Measurements from ENCODE around the gene ERAS.

Gene ERAS

GRCh38 chrX:48784726-48785125 is 41.6 kb upstream of the ERAS start:
- H3K36me3 ChIP-seq (ENCODE audit: insufficient read depth, low read length): no peaks in the 10 kb centered on the region
- H3K4me2 ChIP-seq (ENCODE audit: low read depth, low read length, poor library complexity, severe bottlenecking): no peak overlapping the region
- no peak overlapping the region for H3K9ac ChIP-seq (ENCODE audit: low read depth, low read length, poor library complexity, severe bottlenecking)
- TF ChIP-seq, protein P1, sequence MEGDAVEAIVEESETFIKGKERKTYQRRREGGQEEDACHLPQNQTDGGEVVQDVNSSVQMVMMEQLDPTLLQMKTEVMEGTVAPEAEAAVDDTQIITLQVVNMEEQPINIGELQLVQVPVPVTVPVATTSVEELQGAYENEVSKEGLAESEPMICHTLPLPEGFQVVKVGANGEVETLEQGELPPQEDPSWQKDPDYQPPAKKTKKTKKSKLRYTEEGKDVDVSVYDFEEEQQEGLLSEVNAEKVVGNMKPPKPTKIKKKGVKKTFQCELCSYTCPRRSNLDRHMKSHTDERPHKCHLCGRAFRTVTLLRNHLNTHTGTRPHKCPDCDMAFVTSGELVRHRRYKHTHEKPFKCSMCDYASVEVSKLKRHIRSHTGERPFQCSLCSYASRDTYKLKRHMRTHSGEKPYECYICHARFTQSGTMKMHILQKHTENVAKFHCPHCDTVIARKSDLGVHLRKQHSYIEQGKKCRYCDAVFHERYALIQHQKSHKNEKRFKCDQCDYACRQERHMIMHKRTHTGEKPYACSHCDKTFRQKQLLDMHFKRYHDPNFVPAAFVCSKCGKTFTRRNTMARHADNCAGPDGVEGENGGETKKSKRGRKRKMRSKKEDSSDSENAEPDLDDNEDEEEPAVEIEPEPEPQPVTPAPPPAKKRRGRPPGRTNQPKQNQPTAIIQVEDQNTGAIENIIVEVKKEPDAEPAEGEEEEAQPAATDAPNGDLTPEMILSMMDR (conservative IDR thresholded peaks at IDR 0.05; ENCODE audit: low read length): no peak
- TF ChIP-seq EZH2phosphoT487 (IDR thresholded peaks at IDR 0.05; ENCODE audit: borderline replicate concordance): no peak
- H4K20me1 ChIP-seq (ENCODE audit: insufficient read depth, low read length, poor library complexity, severe bottlenecking): no peaks in the 10 kb centered on the region
- H3K9me3 ChIP-seq (ENCODE audit: insufficient read depth, low read depth, low read length): no peaks in the 10 kb centered on the region
- no peaks in the 10 kb centered on the region for H3F3A ChIP-seq (ENCODE audit: low read depth)
- H3K9me2 ChIP-seq (replicated peaks; ENCODE audit: low read depth, low read length): no peaks in the 10 kb centered on the region
- no peaks in the 10 kb centered on the region for H3K79me2 ChIP-seq (ENCODE audit: insufficient read depth, low read length)
- H3K4me1 ChIP-seq (ENCODE audit: insufficient read depth, low read length, poor library complexity, severe bottlenecking): no peaks in the 10 kb centered on the region
- H3K27me3 ChIP-seq (ENCODE audit: insufficient read depth, low read length, poor library complexity, severe bottlenecking): no peaks in the 10 kb centered on the region
- no peak overlapping the region for H3K4me3 ChIP-seq (ENCODE audit: low read length, poor library complexity, severe bottlenecking)
- H2AFZ ChIP-seq (ENCODE audit: low read length): no peak overlapping the region

DNA sequence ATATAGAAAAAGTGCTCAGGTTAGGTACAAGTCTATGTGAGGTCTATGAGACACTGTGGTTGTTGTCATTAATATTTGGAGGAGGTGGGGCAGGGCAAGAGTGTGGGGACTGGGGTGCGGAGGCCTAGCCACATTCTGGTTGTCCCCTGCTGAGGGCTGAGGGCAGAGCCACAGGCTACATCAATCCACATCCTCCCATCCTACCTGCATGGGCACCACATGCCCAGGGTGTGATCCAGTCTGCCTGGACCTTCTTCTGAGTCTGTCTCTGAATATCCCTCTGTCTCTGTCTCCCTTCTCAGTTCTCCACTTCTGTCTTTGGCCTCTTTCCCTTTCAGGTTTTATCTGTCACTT is 41.1 kb upstream of the ERAS start:
- Histone ChIP-seq H3K9me3 (ENCODE audit: insufficient read depth, low read depth, low read length) (no peaks in the 10 kb centered on the region), H3K36me3 (ENCODE audit: insufficient read depth, low read length) (no peaks in the 10 kb centered on the region), H3K9ac (ENCODE audit: low read depth, low read length, poor library complexity, severe bottlenecking) (no peak overlapping the region), H3K79me2 (ENCODE audit: insufficient read depth, low read length) (no peaks in the 10 kb centered on the region), H3K4me2 (ENCODE audit: low read depth, low read length, poor library complexity, severe bottlenecking) (no peak overlapping the region), H3K4me3 (ENCODE audit: low read length, poor library complexity, severe bottlenecking) (no peak overlapping the region), H3K27me3 (ENCODE audit: insufficient read depth, low read length, poor library complexity, severe bottlenecking) (no peaks in the 10 kb centered on the region), H3F3A (ENCODE audit: low read depth) (no peaks in the 10 kb centered on the region), H3K9me2 (replicated peaks; ENCODE audit: low read depth, low read length) (no peaks in the 10 kb centered on the region), H3K4me1 (ENCODE audit: insufficient read depth, low read length, poor library complexity, severe bottlenecking) (no peaks in the 10 kb centered on the region), H4K20me1 (ENCODE audit: insufficient read depth, low read length, poor library complexity, severe bottlenecking) (no peaks in the 10 kb centered on the region), H2AFZ (ENCODE audit: low read length) (no peak overlapping the region)
- TF ChIP-seq EZH2phosphoT487 (IDR thresholded peaks at IDR 0.05; ENCODE audit: borderline replicate concordance): no peak
- TF ChIP-seq, protein P1 (conservative IDR thresholded peaks at IDR 0.05; ENCODE audit: low read length): no peak

- Histone ChIP-seq H3K4me2 (ENCODE audit: low read depth, low read length, poor library complexity, severe bottlenecking) (no peak overlapping the region), H3K4me1 (ENCODE audit: insufficient read depth, low read length, poor library complexity, severe bottlenecking) (no peaks in the 10 kb centered on the region), H3K9me3 (ENCODE audit: insufficient read depth, low read depth, low read length) (no peaks in the 10 kb centered on the region), H2AFZ (ENCODE audit: low read length) (no peak overlapping the region), H3K27me3 (ENCODE audit: insufficient read depth, low read length, poor library complexity, severe bottlenecking) (no peaks in the 10 kb centered on the region), H3F3A (ENCODE audit: low read depth) (no peaks in the 10 kb centered on the region), H3K9ac (ENCODE audit: low read depth, low read length, poor library complexity, severe bottlenecking) (no peak overlapping the region), H3K79me2 (ENCODE audit: insufficient read depth, low read length) (no peaks in the 10 kb centered on the region), H3K36me3 (ENCODE audit: insufficient read depth, low read length) (no peaks in the 10 kb centered on the region), H3K4me3 (ENCODE audit: low read length, poor library complexity, severe bottlenecking) (no peak overlapping the region), H4K20me1 (ENCODE audit: insufficient read depth, low read length, poor library complexity, severe bottlenecking) (no peaks in the 10 kb centered on the region), H3K9me2 (replicated peaks; ENCODE audit: low read depth, low read length) (no peaks in the 10 kb centered on the region)
- TF ChIP-seq EZH2phosphoT487 (IDR thresholded peaks at IDR 0.05; ENCODE audit: borderline replicate concordance): no peak
- TF ChIP-seq, protein P1 (conservative IDR thresholded peaks at IDR 0.05; ENCODE audit: low read length): no peak
These were observed 40.6 kb upstream of the ERAS start for GRCh38 chrX:48785540-48786214.

All from Loucy (cell line).